RWPE2 (cell line): ENCODE measurements around the gene NEU4.

Experiments
- ATAC-seq: fragments of 200-7000 bp; cut with Tn5 transposase; 3 replicates; pipeline ENCODE4 v1.9.1; 2021; ENCODE audit warnings: low read depth
- DNase-seq: peaks from one replicate; pipeline ENCODE4 v3.0.0-alpha.2; 2020; ENCODE audit warnings: low spot score
- H3K27ac ChIP-seq: fragments of 450-650 bp; 2 replicates; pipeline ENCODE4 v1.5.1; 2017; ENCODE audit warnings: mild to moderate bottlenecking; ENCODE audit not compliant: poor library complexity, severe bottlenecking
- H3K27me3 ChIP-seq: fragments of 250-450 bp; sonication (Bioruptor Pico); 2 replicates; pipeline ENCODE4 v1.5.1; 2021; ENCODE audit warnings: mild to moderate bottlenecking, moderate library complexity; ENCODE audit not compliant: insufficient read depth, poor library complexity, severe bottlenecking
- H3K36me3 ChIP-seq: fragments of 250-450 bp; sonication (Bioruptor Pico); 2 replicates; pipeline ENCODE4 v1.5.1; 2020; ENCODE audit warnings: low read depth, mild to moderate bottlenecking, moderate library complexity
- H3K4me1 ChIP-seq: fragments of 250-450 bp; sonication (Bioruptor Pico); 2 replicates; pipeline ENCODE4 v1.5.1; 2021; ENCODE audit warnings: mild to moderate bottlenecking, moderate library complexity; ENCODE audit not compliant: insufficient read depth, poor library complexity, severe bottlenecking
- H3K4me3 ChIP-seq: fragments of 250-450 bp; sonication (Bioruptor Pico); 2 replicates; pipeline ENCODE4 v1.5.1; 2021; ENCODE audit warnings: mild to moderate bottlenecking, moderate library complexity; ENCODE audit not compliant: severe bottlenecking
- H3K9me3 ChIP-seq: fragments of 250-450 bp; sonication (Bioruptor Pico); 2 replicates; pipeline ENCODE4 v1.5.1; 2021; ENCODE audit warnings: mild to moderate bottlenecking, moderate library complexity; ENCODE audit not compliant: severe bottlenecking
- TF ChIP-seq, protein P1 (sequence below): fragments of 450-650 bp; IDR thresholded peaks from one replicate; pipeline ENCODE4 v1.5.1; 2017; ENCODE audit warnings: mild to moderate bottlenecking, moderate library complexity; ENCODE audit not compliant: poor library complexity, severe bottlenecking

The NEU4 gene

DNA sequence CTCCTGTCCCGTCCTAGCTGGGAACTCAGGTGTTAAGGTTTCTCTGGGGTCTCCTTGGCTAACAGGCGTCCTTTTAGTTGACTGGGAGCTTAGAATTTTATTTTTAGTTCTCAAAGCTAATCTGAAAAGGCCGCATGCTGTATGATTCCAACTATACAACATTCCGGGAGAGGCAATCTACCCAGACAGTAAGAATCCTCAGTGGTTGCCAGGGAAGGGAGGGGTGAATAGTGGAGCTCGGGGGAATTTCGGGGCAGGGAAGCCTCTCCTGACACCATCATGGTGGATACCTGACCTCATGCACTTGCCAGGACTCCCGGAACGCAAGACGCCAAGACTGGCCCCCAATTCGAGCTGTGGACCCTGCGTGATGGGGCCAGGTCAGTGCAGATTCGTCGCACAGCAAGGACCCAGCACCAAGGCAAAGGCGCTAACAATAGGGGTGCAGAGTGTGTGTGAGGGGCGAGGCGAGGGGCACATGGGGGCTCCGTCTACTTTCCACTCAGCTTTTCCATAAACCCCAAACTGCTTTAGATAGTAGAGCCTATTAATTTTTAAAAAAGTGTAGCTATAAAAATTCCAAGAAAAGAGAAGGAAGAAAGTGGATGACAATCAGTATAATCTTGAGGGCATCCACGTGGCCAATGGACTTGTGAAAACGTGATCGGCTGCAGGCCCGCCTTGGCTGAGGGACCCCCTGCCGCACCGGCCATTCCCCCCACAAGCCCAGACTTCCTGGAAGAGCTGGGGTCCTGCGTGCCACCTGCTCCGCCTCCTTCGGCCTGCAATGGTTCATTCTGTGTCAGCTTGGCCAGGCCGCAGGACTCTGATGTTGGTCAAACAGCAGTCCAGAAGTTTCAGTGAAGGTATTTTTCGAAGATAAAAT, 32.4 kb downstream of the NEU4 start:
- H3K27me3 ChIP-seq, result peaks cover 16% of the 10 kb centered on the region
- no peaks in the 10 kb centered on the region for H3K9me3 ChIP-seq
- H3K36me3 ChIP-seq, result no peaks in the 10 kb centered on the region
- H3K4me3 ChIP-seq, result no peak overlapping the region
- TF ChIP-seq, protein P1, sequence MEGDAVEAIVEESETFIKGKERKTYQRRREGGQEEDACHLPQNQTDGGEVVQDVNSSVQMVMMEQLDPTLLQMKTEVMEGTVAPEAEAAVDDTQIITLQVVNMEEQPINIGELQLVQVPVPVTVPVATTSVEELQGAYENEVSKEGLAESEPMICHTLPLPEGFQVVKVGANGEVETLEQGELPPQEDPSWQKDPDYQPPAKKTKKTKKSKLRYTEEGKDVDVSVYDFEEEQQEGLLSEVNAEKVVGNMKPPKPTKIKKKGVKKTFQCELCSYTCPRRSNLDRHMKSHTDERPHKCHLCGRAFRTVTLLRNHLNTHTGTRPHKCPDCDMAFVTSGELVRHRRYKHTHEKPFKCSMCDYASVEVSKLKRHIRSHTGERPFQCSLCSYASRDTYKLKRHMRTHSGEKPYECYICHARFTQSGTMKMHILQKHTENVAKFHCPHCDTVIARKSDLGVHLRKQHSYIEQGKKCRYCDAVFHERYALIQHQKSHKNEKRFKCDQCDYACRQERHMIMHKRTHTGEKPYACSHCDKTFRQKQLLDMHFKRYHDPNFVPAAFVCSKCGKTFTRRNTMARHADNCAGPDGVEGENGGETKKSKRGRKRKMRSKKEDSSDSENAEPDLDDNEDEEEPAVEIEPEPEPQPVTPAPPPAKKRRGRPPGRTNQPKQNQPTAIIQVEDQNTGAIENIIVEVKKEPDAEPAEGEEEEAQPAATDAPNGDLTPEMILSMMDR, result no peak
- DNase-seq, result no peak
- H3K27ac ChIP-seq, result no peak overlapping the region
- H3K4me1 ChIP-seq, result no peaks in the 10 kb centered on the region
- ATAC-seq, result no peak

DNA sequence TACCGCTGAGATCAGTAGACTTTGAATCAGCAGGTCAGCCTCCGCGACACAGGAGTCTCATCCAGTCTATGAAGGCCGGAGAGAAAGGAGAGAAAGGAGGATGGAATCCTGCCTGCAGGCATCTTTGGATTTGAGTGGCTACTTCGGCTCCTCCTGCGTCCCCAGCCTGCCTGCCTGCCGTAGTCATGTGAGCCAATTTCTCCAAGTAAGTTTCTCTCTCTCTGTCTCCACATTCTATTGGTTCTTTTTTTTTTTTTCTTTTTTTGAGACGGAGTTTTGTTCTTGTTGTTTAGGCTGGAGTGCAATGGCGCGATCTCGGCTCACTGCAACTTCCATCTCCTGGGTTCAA, 33.0 kb downstream of the NEU4 start:
- no peaks in the 10 kb centered on the region for H3K4me1 ChIP-seq
- TF ChIP-seq, protein P1, result no peak
- H3K36me3 ChIP-seq, result no peaks in the 10 kb centered on the region
- H3K27me3 ChIP-seq, result peaks cover 16% of the 10 kb centered on the region
- no peak overlapping the region for H3K4me3 ChIP-seq
- no peak overlapping the region for H3K27ac ChIP-seq
- H3K9me3 ChIP-seq, result no peaks in the 10 kb centered on the region
- DNase-seq (no peak), ATAC-seq (no peak)

DNA sequence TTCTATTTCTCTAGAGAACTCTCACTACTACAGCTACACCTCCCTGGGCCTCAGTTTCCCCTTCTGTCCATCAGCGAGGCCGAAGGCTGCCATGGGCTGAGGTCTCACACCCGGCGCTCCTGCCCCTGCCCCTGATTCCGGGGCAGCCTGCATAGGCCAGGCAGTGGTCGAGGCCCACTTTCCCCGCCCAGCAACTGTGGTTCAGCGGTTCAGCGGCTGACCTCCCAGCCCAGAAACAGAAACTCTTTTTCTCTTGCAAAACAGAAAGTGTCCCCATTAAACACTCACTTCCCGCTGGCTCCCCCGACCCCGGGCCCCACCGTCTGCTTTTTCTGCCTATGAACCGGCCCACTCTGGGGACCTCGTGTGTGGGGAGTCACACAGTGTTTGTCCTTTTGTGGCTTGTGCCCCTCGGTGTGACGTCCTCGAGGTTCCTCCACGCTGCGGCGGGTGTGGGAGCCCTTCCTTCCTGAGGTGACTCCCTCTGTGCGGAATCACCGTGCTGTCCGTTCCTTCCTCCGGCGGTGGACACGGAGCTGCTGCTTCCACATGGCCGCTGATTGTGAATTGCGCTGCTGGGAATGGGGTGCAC, 33.7 kb downstream of the NEU4 start:
- TF ChIP-seq, protein P1, result no peak
- Histone ChIP-seq H3K27ac (no peak overlapping the region), H3K4me3 (no peak overlapping the region), H3K9me3 (no peaks in the 10 kb centered on the region), H3K27me3 (peaks cover 16% of the 10 kb centered on the region), H3K36me3 (no peaks in the 10 kb centered on the region), H3K4me1 (no peaks in the 10 kb centered on the region)
- peak; percentile 53 for DNase-seq
- ATAC-seq, result no peak

DNA sequence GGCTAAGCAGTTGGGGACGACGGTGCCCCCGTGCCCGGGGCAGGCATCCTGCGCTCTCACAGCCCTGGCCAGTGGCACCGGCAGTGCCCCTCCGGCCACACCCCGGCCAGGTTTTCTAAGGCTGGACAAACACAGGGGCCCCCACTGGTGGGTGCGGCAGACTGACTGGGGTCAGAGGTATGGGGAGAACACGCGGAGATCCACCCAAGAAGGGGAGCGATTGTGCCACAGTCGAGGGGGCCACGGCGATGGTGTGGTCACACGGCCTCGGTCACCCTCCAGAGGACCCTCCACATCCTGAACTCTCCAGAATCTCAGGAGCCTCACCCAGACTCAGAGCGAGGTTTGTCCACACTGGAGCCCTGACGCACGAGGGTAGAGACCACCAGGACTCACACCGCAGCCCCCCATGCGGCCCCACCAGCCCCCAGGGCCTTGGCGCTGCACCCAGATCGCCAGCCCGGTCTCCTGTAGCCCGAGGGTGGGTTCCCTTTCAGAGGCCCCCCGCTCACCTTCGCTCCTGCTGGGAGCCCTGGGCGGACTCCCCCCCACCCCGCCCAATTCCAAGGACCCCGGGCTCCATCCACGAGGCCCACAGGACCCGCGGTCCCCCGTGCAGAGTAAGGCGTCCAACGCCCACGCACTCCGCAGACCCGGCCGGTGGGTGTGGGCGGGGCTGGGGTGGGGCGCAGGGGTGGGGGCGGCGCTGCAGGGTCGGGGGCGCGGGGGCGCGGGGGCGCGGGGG, 34.5 kb downstream of the NEU4 start:
- H3K36me3 ChIP-seq, result no peaks in the 10 kb centered on the region
- H3K4me3 ChIP-seq, result no peak overlapping the region
- ATAC-seq, result no peak
- no peak overlapping the region for H3K27ac ChIP-seq
- no peaks in the 10 kb centered on the region for H3K4me1 ChIP-seq
- DNase-seq, result no peak
- no peaks in the 10 kb centered on the region for H3K9me3 ChIP-seq
- TF ChIP-seq, protein P1, result no peak
- H3K27me3 ChIP-seq, result peaks cover 16% of the 10 kb centered on the region
